ENCODE measurements around the gene ANKRD13B.
A peak's percentile ranks its signal among the peaks of the same experiment; 100 is the strongest.

DNA sequence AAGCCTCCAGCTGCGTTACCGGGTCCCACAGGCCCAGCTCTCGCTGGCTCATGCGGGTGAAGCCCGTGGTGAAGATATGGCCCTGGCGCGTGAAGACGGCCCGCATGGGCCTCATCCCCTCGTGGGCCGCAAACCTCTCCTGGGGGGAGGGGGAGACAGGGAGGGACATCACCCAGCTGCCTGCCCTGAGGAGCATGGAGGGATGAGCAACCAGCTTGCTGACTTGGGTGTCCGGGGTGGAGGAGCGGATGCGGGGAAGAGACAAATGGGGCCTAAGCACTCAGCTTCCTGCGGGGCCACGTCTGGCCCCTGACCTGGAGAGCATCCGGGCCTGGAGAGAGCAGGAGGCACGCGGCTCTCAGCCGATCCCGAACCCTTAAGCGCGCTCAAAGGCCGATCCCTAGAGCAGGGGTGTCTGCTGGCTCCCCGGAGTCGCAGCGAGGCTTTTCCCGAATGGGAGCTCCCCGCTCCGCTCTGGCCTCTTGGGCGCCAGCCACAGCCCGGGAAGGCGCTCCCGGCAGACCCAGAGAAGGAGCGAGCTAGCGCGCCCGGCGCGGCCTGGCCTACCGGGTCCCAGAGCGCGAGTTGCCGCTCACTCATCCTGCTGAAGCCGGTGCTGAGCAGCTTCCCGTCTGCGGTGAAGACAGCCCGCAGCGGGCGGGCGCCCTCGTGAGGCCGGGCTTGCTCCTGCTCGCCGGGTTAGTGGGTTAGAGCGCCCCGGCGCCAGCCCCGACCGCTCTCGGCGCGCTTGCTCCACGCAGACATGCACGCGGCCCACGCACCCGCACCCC is 24.7 kb downstream of the ANKRD13B start:
- TF ChIP-seq POLR2A (IDR thresholded peaks at IDR 0.05): no peak
- TF ChIP-seq, protein P1, sequence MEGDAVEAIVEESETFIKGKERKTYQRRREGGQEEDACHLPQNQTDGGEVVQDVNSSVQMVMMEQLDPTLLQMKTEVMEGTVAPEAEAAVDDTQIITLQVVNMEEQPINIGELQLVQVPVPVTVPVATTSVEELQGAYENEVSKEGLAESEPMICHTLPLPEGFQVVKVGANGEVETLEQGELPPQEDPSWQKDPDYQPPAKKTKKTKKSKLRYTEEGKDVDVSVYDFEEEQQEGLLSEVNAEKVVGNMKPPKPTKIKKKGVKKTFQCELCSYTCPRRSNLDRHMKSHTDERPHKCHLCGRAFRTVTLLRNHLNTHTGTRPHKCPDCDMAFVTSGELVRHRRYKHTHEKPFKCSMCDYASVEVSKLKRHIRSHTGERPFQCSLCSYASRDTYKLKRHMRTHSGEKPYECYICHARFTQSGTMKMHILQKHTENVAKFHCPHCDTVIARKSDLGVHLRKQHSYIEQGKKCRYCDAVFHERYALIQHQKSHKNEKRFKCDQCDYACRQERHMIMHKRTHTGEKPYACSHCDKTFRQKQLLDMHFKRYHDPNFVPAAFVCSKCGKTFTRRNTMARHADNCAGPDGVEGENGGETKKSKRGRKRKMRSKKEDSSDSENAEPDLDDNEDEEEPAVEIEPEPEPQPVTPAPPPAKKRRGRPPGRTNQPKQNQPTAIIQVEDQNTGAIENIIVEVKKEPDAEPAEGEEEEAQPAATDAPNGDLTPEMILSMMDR (IDR thresholded peaks at IDR 0.05): peak in 3 of 4 experiments; percentile 30 to 81 (median 71)
